A673 (cell line): ENCODE results near the gene ITGB6.

ENCODE experiments used
- CTCF ChIP-seq: fragments of 300-800, 200-600 bp; sonication (generic); conservative IDR thresholded peaks from 2 replicates; pipeline ENCODE4 v1.5.1; 2017; ENCODE audit warnings: low read depth, mild to moderate bottlenecking, antibody characterized with exemption, low read length, moderate library complexity, mixed read lengths
- EZH2 ChIP-seq: fragments of 200-600 bp; sonication (generic); IDR thresholded peaks from 2 replicates; pipeline ENCODE4 v1.6.1; 2017; ENCODE audit warnings: borderline replicate concordance, low read depth, mild to moderate bottlenecking, mixed read lengths, antibody characterized with exemption, low read length; ENCODE audit not compliant: poor library complexity, severe bottlenecking

- TF ChIP-seq EZH2 (no peak), CTCF (no peak)
These were observed 54.6 kb downstream of the ITGB6 start for GRCh38 chr2:160145471-160145870.
